ENCODE results near the gene CERKL.
A peak's percentile ranks its signal among the peaks of the same experiment; 100 is the strongest.

The CERKL gene

DNA sequence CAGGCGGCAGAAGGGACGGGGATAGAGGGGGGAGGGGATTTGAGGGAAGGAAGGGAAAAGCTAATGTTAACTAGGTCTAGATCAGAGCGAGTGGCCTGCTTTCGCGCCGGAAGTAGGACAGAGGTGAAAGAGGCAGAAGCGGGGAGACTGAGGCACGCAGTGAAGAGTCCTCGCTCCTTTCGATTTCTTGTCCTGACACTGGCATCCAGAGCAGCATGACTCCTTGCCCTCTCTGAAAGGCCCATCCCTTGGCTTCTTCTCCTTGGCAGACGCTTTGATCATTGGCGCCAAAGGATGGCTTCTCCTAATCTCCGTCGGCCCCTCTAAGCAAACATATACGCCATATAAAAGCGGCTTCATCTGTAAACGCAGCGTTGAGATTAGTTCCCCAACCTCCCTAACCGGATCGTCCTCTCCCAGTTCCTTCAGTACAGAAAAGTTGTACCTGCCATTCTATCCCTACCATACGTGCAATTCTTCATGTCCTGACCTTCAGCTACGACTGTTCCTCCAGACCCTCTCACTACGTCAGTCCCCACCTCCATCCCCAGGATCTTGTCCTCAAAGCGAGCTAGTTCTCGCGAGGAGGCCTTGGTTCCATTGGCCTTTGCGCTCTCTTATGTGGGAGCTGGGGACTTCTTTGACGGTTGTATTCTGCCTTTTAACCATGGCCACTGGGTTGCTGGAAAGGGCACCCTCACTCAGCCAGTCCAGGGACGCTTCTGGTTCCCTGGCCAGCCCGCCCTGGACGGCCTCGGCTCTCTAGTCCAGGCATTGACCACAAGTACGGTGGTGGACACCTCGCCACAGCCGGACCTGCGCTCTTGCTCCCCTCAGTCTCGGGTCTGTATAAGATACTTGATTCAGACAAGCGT, 24.3 kb upstream of the CERKL start:
- TF ChIP-seq CTCF (conservative IDR thresholded peaks at IDR 0.05; ENCODE audit: low read depth, low read length): no peak
- peak overlapping the region; percentile 24 for H3K4me3 ChIP-seq (ENCODE audit: low read length)
- no peak for DNase-seq (ENCODE audit: low read depth)

DNA sequence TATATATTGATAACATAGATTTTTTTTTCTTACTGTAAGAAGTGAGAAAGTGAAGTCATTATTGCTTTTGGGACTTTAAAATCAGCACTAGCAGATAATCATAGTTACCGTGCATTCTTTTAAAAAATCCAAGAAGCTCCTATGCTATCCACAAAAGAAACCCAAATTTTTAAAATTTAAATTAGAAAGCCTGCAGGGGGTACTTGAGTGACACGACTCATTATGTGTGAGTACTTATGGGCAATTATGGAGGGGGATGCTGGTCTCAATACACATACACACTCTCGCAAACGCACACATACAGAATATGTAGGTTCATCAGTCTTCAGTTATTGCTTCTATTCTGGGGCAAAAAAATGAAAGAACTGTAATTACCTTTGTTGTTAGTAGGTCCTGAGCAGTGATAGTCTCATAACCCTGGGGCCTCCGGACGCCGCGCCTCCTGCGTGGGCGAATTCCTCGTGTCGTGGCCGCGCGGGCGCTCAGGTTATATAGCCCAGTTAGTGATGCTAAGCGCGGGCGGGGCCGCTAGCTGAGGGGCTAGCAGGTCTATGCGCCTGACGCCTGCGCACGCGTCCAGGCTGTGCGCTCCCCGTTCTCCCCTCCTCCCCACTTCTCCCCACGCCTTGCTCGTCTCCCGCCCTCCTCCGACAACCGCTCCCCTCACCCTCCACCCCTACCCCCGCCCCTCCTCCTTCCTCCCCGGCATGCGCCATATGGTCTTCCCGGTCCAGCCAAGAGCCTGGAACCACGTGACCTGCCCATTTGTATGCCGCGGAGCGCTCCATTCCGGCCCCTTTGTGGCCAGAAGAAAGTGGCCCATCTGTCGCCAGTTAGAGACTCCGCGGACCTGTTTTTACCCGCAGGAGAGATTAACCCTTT, 23.4 kb upstream of the CERKL start, which contains the start of gene NEUROD1:
Gene NEUROD1 (minus strand): TSS at position 463 of the 882 bp plus-strand sequence. CDS start 1,657 bp downstream, outside the sequence.
- no peak for TF ChIP-seq CTCF (conservative IDR thresholded peaks at IDR 0.05; ENCODE audit: low read depth, low read length)
- no peak for DNase-seq (ENCODE audit: low read depth)
- peak within 1 kb of the TSS; percentile 24 for H3K4me3 ChIP-seq (ENCODE audit: low read length)

DNA sequence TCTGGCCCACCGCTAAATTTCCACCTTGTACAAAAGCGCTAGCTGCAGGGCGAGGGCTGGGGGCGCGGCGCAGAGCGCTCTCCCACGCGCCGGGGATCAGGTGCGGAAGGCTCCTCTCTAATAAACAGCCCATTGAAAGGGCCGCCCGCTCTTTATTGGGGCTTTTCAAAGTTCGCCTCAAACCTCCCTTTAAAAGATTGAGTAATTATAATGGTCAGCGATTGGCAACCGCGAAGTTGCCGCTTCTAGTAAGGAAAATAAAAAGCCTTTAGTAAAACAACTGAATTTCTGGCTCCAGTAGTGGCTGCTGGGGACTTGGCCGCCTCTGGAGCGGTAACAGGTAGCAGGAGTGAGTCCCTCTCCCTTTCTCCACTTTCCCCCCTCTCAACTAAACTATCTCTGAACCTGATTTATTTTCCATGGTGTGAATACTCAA, 22.7 kb upstream of the CERKL start:
- no peak for TF ChIP-seq CTCF (conservative IDR thresholded peaks at IDR 0.05; ENCODE audit: low read depth, low read length)
- no peak for DNase-seq (ENCODE audit: low read depth)
- no peak overlapping the region for H3K4me3 ChIP-seq (ENCODE audit: low read length)

GRCh38 chr2:181678861-181679543, 22.1 kb upstream of the CERKL start:
- DNase-seq (ENCODE audit: low read depth): no peak
- TF ChIP-seq CTCF (conservative IDR thresholded peaks at IDR 0.05; ENCODE audit: low read depth, low read length): no peak
- no peak overlapping the region for H3K4me3 ChIP-seq (ENCODE audit: low read length)

DNA sequence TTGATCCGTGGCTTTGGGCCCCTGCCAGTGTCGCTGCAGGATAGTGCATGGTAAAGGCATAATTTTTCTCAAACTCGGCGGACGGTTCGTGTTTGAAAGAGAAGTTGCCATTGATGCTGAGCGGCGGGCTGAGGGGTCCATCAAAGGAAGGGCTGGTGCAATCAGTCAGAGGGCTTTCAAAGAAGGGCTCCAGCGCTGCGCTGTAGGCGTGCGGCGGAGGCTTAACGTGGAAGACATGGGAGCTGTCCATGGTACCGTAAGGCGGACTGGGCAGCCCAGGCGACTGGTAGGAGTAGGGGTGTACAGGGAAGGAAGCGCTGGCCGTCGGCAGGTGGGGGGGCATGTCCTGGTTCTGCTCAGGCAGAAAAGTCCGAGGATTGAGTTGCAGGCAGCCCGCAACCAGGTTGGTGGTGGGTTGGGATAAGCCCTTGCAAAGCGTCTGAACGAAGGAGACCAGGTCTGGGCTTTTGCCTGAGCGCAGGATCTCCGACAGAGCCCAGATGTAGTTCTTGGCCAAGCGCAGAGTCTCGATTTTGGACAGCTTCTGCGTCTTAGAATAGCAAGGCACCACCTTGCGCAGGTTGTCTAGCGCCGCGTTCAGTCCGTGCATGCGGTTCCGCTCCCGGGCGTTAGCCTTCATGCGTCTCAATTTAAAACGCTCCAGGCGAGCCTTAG, 21.1 kb upstream of the CERKL start:
- no peak for TF ChIP-seq CTCF (conservative IDR thresholded peaks at IDR 0.05; ENCODE audit: low read depth, low read length)
- H3K4me3 ChIP-seq (ENCODE audit: low read length): no peak overlapping the region
- DNase-seq (ENCODE audit: low read depth): peak; percentile 47

DNA sequence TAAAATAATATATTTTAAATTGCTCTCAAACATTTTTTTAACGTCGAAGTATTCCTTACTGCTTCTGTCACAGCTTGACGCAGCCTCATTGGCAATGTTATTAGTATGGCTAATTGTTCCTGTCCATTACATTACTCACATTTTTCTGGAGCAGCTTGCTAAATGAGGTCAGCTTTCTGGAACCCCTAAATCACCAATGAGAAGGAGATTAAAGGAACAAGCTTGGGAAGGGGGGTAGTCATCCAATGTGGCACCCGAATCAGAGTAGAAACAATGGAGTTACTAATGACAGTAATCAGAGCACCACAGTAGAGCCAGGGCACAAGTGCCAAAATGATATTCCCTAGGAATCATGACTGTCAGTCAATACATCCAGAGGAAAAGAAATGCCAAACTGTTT, 18.3 kb upstream of the CERKL start:
- DNase-seq (ENCODE audit: low read depth): no peak
- TF ChIP-seq CTCF (conservative IDR thresholded peaks at IDR 0.05; ENCODE audit: low read depth, low read length): no peak
- no peak overlapping the region for H3K4me3 ChIP-seq (ENCODE audit: low read length)

All from retinal pigment epithelial cell (primary cell).